HG03575 (cell line): Measurements from ENCODE around the gene SLC37A4.
"Not testable (repeated sequence)": the region's sequence is repeated elsewhere in the genome, so short reads cannot be mapped to it uniquely, and the experiment has no call there.

Experiments used
- ATAC-seq: cut with Tn5 transposase; IDR thresholded peaks from one replicate; pipeline ENCODE4 v1.9.1; 2021; ENCODE audit not compliant: unreplicated experiment, insufficient number of reproducible peaks, low FRiP score; ENCODE audit errors: extremely low read depth

Gene SLC37A4

DNA sequence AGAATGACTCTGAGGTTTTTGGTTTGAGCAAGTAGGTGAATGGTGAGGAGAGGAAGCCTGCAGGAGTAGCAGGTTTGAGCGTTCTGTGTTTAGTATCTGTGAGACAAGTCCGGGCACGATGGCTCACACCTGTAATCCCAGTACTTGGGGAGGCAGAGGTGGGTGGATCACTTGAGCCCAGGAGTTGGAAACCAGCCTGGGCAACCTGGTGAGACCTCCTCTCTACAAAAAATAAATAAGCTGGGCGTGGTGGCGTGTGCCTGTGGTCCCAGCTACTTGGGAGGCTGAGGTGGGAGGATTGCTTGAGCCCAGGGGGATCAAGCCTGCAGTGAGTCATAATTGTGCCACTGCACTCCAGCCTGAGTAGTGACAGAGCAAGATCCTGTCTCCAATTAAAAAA is 42.4 kb downstream of the SLC37A4 start:
- ATAC-seq = no peak

- no peak for ATAC-seq
Measured at GRCh38 chr11:118984825-118985224, 45.9 kb downstream of the SLC37A4 start.

GRCh38 chr11:118984337-118984736 is 46.3 kb downstream of the SLC37A4 start:
- not testable (repeated sequence) for ATAC-seq

DNA sequence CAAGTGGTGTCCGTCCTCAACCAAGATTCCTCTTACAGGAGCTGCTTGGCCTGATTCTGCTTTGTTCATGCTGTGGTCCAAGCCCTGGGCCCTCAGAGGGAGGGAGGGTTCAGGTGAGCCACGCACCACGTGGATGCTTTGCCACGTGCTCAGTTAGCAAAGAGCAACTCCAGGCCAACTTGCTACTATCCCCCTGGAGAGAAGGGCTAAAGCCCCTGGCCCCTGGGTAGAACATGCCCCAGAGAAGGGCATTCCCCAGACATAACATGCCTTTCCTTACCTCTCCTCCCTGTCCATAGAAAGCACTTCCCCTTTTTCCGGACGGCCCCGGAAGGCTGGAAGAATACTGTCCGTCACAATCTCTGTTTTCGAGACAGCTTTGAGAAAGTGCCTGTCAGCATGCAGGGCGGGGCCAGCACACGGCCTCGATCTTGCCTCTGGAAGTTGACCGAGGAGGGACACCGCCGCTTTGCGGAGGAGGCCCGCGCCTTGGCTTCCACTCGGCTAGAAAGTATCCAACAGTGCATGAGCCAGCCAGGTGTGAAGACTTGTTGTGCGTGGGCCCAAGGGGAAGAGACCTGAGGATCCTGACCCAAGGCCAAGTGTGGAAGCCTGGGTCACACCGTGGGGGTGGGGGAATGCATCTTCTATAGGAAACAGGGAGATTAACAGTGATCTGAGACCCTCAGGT is 50.3 kb downstream of the SLC37A4 start:
- ATAC-seq = no peak

DNA sequence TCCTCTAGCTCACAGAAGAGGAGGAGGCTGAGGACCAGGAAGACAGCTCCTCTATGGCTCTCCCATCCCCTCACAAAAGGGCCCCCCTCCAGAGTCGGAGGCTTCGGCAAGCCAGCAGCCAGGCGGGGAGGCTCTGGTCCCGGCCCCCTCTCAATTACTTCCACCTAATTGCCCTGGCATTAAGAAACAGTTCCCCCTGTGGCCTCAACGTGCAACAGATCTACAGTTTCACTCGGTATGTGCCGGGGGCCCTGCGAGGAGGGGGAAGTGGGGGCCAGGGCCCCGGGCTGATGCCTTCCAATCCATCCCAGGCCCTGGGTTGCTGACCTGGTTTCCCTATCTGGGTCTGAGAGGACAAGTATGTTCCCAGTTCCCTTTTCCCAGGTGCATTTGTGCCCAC is 51.2 kb downstream of the SLC37A4 start:
- no peak for ATAC-seq

- ATAC-seq = no peak
Measured at GRCh38 chr11:118975771-118976709, 54.6 kb downstream of the SLC37A4 start.
